ENCODE measurements around the gene SELENOW. TPM values are rescaled to one million over a fixed set of nuclear protein-coding genes. Genes with fewer than 3 reads are reported as not detected.
A peak's percentile ranks its signal among the peaks of the same experiment; 100 is the strongest.
"Not testable (repeated sequence)": the region's sequence is repeated elsewhere in the genome, so short reads cannot be mapped to it uniquely, and the experiment has no call there.

SELENOW gene
- polyA plus RNA-seq (ENCODE audit: insufficient read length in 3 of 3): 100 to 1,000 TPM; 101 to 136 (median 133) TPM
- long read RNA-seq, donor 1, transcript SELENOW-212 (6 exons, 888 nt): major isoform, 81 of 106 reads
- long read RNA-seq, donor 1, transcript SELENOW-215 (1 exons, 2,503 nt): minor isoform, 16 of 106 reads
- long read RNA-seq, donor 1, partial matches to known transcripts: 0 of 106 reads
- long read RNA-seq, donor 1, other reads (novel, unspliced or antisense): 0 of 106 reads
- long read RNA-seq, donor 2, transcript SELENOW-212 (6 exons, 888 nt): major isoform, 83 of 101 reads
- long read RNA-seq, donor 2, transcript SELENOW-215 (1 exons, 2,503 nt): minor isoform, 13 of 101 reads
- long read RNA-seq, donor 2, partial matches to known transcripts: 0 of 101 reads
- long read RNA-seq, donor 2, other reads (novel, unspliced or antisense): 0 of 101 reads
- long read RNA-seq, donor 3, transcript SELENOW-212 (6 exons, 888 nt): major isoform, 128 of 150 reads
- long read RNA-seq, donor 3, transcript SELENOW-215 (1 exons, 2,503 nt): minor isoform, 5 of 150 reads
- long read RNA-seq, donor 3, transcript SELENOW-210 (3 exons, 312 nt): minor isoform, 6 of 150 reads
- long read RNA-seq, donor 3, partial matches to known transcripts: 0 of 150 reads
- long read RNA-seq, donor 3, other reads (novel, unspliced or antisense): 0 of 150 reads
- long read RNA-seq, donor 4, transcript SELENOW-215 (1 exons, 2,503 nt): minor isoform, 7 of 78 reads
- long read RNA-seq, donor 4, transcript SELENOW-212 (6 exons, 888 nt): major isoform, 67 of 78 reads
- long read RNA-seq, donor 4, partial matches to known transcripts: 0 of 78 reads
- long read RNA-seq, donor 4, other reads (novel, unspliced or antisense): 0 of 78 reads
- long read RNA-seq, donor 5, transcript SELENOW-215 (1 exons, 2,503 nt): minor isoform, 21 of 136 reads
- long read RNA-seq, donor 5, transcript SELENOW-206 (5 exons, 2,437 nt): minor isoform, 8 of 136 reads
- long read RNA-seq, donor 5, transcript SELENOW-212 (6 exons, 888 nt): major isoform, 97 of 136 reads
- long read RNA-seq, donor 5, partial matches to known transcripts: 0 of 136 reads
- long read RNA-seq, donor 5, other reads (novel, unspliced or antisense): 5 of 136 reads
- long read RNA-seq, donor 6, transcript SELENOW-215 (1 exons, 2,503 nt): minor isoform, 19 of 102 reads
- long read RNA-seq, donor 6, transcript SELENOW-212 (6 exons, 888 nt): major isoform, 78 of 102 reads
- long read RNA-seq, donor 6, partial matches to known transcripts: 0 of 102 reads
- long read RNA-seq, donor 6, other reads (novel, unspliced or antisense): 0 of 102 reads
- long read RNA-seq, donor 7, transcript SELENOW-212 (6 exons, 888 nt): major isoform, 105 of 128 reads
- long read RNA-seq, donor 7, transcript SELENOW-215 (1 exons, 2,503 nt): minor isoform, 10 of 128 reads
- long read RNA-seq, donor 7, partial matches to known transcripts: 5 of 128 reads
- long read RNA-seq, donor 7, other reads (novel, unspliced or antisense): 0 of 128 reads
- long read RNA-seq, donor 8, transcript SELENOW-212 (6 exons, 888 nt): major isoform, 180 of 248 reads
- long read RNA-seq, donor 8, transcript SELENOW-215 (1 exons, 2,503 nt): minor isoform, 54 of 248 reads
- long read RNA-seq, donor 8, partial matches to known transcripts: 0 of 248 reads
- long read RNA-seq, donor 8, other reads (novel, unspliced or antisense): 0 of 248 reads
- long read RNA-seq, donor 9, transcript SELENOW-212 (6 exons, 888 nt): major isoform, 76 of 92 reads
- long read RNA-seq, donor 9, transcript SELENOW-215 (1 exons, 2,503 nt): minor isoform, 8 of 92 reads
- long read RNA-seq, donor 9, partial matches to known transcripts: 0 of 92 reads
- long read RNA-seq, donor 9, other reads (novel, unspliced or antisense): 0 of 92 reads
- long read RNA-seq, donor 10, transcript SELENOW-212 (6 exons, 888 nt): major isoform, 99 of 127 reads
- long read RNA-seq, donor 10, transcript SELENOW-215 (1 exons, 2,503 nt): minor isoform, 22 of 127 reads
- long read RNA-seq, donor 10, partial matches to known transcripts: 0 of 127 reads
- long read RNA-seq, donor 10, other reads (novel, unspliced or antisense): 0 of 127 reads
- long read RNA-seq, donor 11, transcript SELENOW-212 (6 exons, 888 nt): major isoform, 57 of 65 reads
- long read RNA-seq, donor 11, partial matches to known transcripts: 0 of 65 reads
- long read RNA-seq, donor 11, other reads (novel, unspliced or antisense): 0 of 65 reads
- long read RNA-seq, donor 12, transcript SELENOW-215 (1 exons, 2,503 nt): minor isoform, 26 of 67 reads
- long read RNA-seq, donor 12, transcript SELENOW-212 (6 exons, 888 nt): major isoform, 32 of 67 reads
- long read RNA-seq, donor 12, partial matches to known transcripts: 0 of 67 reads
- long read RNA-seq, donor 12, other reads (novel, unspliced or antisense): 0 of 67 reads
- long read RNA-seq, donor 13, transcript SELENOW-212 (6 exons, 888 nt): major isoform, 176 of 229 reads
- long read RNA-seq, donor 13, transcript SELENOW-210 (3 exons, 312 nt): minor isoform, 7 of 229 reads
- long read RNA-seq, donor 13, transcript SELENOW-215 (1 exons, 2,503 nt): minor isoform, 32 of 229 reads
- long read RNA-seq, donor 13, partial matches to known transcripts: 0 of 229 reads
- long read RNA-seq, donor 13, other reads (novel, unspliced or antisense): 5 of 229 reads
- long read RNA-seq, donor 14, transcript SELENOW-212 (6 exons, 888 nt): major isoform, 102 of 121 reads
- long read RNA-seq, donor 14, transcript SELENOW-215 (1 exons, 2,503 nt): minor isoform, 12 of 121 reads
- long read RNA-seq, donor 14, partial matches to known transcripts: 0 of 121 reads
- long read RNA-seq, donor 14, other reads (novel, unspliced or antisense): 0 of 121 reads
- long read RNA-seq, donor 15, transcript SELENOW-212 (6 exons, 888 nt): major isoform, 23 of 35 reads
- long read RNA-seq, donor 15, transcript SELENOW-215 (1 exons, 2,503 nt): minor isoform, 7 of 35 reads
- long read RNA-seq, donor 15, partial matches to known transcripts: 0 of 35 reads
- long read RNA-seq, donor 15, other reads (novel, unspliced or antisense): 0 of 35 reads
- long read RNA-seq, donor 16, transcript SELENOW-215 (1 exons, 2,503 nt): minor isoform, 21 of 257 reads
- long read RNA-seq, donor 16, transcript SELENOW-212 (6 exons, 888 nt): major isoform, 202 of 257 reads
- long read RNA-seq, donor 16, transcript SELENOW-206 (5 exons, 2,437 nt): minor isoform, 10 of 257 reads
- long read RNA-seq, donor 16, partial matches to known transcripts: 6 of 257 reads
- long read RNA-seq, donor 16, other reads (novel, unspliced or antisense): 5 of 257 reads

DNA sequence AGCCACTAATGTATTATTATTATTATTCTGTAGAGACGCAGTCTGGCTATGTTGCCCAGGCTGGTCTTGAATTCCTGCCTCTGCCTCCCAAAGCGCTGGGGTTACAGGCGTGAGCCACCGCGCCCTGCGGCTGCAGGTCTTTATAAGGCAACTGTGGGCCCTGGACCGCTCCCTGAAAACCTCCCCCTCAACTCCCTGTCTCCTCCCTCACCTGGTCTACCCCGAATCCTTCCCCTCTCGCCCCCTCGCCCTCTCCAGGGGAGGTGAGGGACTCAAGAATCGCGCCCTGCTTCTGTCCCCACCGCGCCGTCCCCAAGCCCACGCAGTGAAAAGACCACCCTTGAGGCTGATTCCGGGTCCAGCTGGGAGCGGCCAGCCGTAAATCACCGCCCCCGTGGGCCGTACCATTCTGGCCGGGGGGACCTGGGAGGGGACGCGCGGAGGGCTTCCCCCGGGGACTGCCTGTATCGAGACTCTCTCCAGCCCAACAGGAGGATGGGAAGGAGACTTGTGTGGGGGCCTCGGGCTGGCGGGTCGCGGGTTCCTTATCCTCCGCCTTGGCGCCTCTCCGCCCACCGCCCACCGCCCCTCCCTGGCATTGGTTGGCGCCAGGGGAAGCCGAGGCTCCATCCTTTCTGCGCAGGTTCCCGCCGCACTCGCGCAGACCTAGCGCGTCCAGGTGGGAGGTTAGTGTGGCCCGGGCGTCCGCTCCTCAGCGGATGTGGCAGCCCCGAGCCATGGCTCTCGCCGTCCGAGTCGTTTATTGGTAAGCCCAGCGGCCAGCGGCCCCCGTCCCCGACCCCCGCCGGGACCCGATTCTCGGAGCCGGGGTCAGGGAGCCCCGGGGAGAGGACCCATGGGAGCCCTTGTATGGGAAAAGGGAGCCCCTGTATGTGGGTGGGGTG is at the start of gene SELENOW:
Gene SELENOW, plus strand, starts transcription at position 655 of the 905 bp plus-strand sequence. Its CDS starts 83 bp downstream, at position 738.
- peak in 10 of 11 donors; percentile 55 to 84 (median 75) for DNase-seq (ENCODE audit: extremely low read depth in 1 of 11, low read depth in 9 of 11, low spot score in 4 of 11)

DNA sequence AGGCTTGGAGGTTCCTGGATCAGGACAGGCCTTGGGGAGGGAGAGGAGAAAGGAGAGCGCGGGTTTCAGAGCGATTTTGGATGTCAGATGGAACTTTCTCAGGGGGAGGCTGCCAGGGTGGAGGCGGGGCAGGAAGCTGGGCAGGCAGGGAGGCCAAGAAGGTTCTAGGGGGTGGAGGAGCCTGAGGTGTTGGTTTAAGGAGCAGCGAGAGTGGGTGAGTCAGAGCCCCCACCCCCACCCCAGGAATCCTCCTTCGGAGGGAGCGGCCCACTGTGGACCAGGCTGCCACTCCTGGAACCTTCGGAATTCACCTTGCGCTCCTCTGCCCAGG is 49.1 kb upstream of the SELENOW start:
- DNase-seq (ENCODE audit: extremely low read depth in 1 of 11, low read depth in 9 of 11, low spot score in 4 of 11): no peak

DNA sequence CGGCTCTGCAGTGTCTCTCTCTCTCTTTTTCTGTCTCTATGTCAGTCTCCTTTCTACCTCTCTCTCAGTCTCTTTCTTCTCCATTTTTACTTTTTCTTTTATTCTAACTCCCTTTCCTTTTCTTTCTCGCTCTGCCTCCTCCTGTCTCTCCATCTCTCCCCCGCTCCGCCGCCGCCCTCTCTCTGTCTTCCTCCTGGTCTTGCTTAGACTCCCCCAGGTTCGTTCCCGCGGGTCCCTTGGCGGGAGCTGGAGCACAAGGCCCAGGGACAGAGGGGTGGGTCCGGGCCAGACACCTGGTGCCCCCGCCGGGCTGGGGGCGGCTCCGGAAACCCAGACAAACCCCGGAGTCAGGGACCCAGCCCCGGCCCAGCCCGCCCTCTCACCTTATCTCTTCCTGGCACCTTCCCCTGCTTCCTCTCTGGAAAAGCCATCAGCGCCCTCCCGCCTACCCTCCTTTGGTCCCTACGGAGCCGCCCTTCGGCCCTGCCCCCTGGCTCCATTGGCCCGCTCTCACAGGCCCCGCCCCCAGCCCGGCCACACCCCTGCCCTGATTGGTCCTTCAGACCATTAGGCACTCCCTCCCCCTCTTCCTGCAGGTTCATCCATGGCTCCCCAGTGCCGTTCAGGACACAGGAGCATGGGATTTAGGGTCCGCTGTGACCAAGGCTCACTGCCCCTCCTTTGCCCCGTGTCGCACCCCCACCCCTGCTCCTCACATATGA is 48.5 kb upstream of the SELENOW start:
- DNase-seq (ENCODE audit: extremely low read depth in 1 of 11, low read depth in 9 of 11, low spot score in 4 of 11): no peak

DNA sequence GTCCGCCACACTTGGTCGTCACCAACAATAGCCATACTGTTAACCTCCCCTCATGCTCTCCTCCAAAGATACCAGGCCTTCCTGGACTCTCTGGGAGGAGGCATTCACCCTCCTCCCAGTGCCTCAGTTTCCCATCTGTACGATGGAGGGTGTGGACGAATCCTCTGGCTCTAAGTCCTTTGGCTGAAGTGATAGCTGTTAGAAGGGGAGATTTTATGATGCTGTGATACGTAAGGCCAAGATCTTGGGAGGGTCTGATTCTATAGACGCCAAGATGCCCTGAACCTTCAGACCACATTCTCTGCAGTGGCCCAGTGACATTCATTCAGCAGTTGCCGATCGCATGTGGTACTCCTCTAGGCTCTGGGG is 48.0 kb upstream of the SELENOW start:
- DNase-seq (ENCODE audit: extremely low read depth in 1 of 11, low read depth in 9 of 11, low spot score in 4 of 11): no peak

DNA sequence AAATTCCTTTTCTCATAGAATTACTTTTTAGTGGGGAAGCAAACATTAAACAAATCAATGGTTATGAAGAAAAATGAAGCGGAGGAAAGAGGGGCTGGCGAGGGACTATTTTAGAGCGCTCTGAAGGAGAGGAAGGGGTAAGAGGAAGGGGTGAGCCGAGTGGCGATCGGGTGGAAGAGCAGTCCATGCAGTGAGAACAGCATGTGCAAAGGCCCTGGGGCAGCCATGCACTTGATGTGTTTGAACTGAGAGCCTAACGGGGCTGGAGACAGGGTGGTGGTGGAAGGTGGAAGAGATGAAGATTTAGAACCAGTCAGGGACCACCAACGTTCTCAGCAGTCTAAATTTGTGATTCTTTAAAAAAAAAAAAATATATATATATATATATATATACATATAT is 47.6 kb upstream of the SELENOW start:
- DNase-seq (ENCODE audit: extremely low read depth in 1 of 11, low read depth in 9 of 11, low spot score in 4 of 11): no peak

DNA sequence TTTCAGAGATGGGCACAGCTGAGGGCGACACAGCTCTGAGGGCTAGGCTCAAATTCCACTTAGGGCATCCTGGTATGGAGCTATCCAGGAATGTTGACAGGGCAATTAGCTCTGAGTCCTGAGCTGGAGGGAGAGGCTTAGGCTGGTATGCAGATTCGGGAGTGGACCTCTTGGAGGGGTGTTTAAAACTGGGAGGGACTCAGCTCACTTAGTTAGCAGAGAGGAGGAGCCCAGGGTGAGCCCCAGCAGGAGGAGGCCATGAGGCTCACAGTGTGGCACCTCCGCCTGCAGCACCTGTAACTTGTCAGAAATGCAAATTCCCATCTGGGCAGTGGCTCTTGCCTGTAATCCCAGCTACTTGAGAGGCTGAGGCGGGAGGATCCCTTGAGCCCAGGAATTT is 43.4 kb upstream of the SELENOW start:
- no peak for DNase-seq (ENCODE audit: extremely low read depth in 1 of 11, low read depth in 9 of 11, low spot score in 4 of 11)

DNA sequence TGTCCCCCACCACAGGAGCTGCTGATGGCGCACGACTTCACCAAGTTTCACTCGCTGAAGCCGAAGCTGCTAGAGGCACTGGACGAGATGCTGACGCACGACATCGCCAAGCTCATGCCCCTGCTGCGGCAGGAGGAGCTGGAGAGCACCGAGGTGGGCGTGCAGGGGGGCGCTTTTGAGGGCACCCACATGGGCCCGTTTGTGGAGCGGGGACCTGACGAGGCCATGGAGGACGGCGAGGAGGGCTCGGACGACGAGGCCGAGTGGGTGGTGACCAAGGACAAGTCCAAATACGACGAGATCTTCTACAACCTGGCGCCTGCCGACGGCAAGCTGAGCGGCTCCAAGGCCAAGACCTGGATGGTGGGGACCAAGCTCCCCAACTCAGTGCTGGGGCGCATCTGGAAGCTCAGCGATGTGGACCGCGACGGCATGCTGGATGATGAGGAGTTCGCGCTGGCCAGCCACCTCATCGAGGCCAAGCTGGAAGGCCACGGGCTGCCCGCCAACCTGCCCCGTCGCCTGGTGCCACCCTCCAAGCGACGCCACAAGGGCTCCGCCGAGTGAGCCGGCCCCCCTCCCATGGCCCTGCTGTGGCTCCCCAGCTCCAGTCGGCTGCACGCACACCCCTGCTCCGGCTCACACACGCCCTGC is 37.5 kb upstream of the SELENOW start:
- DNase-seq (ENCODE audit: extremely low read depth in 1 of 11, low read depth in 9 of 11, low spot score in 4 of 11): no peak

DNA sequence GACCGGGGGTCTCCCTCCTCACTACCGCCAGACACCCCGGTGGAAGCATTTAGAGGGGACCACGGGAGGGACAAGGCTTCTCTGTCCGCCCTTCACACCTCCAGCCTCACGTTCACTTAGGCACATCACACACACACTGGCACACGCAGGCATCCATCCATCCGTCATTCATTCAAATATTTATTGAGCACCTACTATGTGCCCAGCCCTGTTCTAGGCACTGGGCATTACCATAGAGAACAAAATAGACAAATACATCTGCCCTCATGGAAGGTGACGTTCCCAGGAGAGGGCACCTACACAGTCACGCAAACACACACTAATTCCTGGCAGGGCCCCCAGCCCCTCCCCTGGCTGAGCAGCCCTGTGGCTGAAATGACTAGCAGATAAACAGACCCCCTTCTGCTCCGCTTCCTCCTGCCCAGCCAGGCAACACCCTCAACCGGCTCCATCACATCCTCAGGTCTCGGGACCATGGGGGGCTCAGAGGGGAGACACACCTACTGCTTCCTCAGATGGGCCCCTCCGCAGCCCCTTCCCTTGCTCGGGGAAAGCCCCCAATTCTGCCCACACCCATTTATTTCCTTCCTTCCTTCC is 36.9 kb upstream of the SELENOW start:
- DNase-seq (ENCODE audit: extremely low read depth in 1 of 11, low read depth in 9 of 11, low spot score in 4 of 11): no peak

DNA sequence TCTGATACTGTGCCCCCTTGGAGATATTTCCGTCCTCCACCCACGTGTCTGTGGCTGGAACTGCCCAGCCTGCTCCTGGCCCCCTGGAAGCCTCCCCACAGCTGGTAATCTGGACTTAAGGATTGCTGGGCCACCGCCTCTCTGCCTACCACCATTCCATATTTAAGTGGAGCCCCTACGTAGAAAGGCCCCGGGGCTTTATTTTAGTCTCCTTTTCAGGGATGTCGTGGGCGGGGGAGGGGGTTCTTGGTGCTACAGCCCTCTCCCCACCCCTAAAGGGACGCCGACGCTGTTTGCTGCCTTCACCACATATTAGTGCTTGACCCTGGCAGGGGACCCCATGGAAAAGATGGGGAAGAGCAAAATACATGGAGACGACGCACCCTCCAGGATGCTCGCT is 35.9 kb upstream of the SELENOW start:
- no peak for DNase-seq (ENCODE audit: extremely low read depth in 1 of 11, low read depth in 9 of 11, low spot score in 4 of 11)

DNA sequence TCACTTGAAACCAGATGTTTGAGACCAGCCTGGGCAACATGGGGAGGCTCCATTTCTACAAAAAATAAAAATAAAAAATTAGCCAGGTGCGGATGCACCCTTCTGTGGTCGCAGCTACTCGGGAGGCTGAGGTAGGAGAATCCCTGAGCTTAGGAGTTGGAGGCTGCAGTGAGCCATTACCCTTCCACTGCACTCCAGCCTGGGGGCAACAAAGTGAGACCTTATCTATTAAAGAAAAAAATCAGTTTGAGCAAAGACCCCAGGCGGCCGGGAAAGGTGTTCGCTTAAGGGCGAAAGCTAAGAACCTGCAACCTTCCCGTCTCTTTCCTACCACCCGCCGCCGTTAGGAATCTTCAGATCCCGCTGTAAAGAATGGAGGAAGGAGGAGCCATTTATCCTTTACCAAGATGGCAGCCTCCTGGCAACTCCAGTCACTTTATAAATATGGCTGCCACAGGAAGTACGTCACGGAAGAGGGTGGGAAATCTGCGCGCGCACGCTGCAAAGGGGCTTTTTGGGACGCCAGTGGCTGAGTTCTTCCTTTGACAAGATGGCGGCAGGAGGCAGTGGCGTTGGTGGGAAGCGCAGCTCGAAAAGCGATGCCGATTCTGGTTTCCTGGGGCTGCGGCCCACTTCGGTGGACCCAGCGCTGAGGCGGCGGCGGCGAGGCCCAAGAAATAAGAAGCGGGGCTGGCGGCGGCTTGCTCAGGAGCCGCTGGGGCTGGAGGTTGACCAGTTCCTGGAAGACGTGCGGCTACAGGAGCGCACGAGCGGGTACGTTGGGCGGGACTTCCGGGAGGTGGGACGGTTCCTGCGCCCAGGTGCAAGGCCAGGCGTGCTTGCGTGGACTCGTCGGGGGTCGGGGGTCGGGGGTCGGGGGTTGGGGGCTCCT is 33.2 kb upstream of the SELENOW start, which contains the start of gene NOP53:
Gene NOP53, plus strand, starts transcription at position 537 of the 892 bp plus-strand sequence. Its CDS starts 14 bp downstream, at position 551.
- DNase-seq (ENCODE audit: extremely low read depth in 1 of 11, low read depth in 9 of 11, low spot score in 4 of 11): peak; percentile 93 to 97 (median 95)

DNA sequence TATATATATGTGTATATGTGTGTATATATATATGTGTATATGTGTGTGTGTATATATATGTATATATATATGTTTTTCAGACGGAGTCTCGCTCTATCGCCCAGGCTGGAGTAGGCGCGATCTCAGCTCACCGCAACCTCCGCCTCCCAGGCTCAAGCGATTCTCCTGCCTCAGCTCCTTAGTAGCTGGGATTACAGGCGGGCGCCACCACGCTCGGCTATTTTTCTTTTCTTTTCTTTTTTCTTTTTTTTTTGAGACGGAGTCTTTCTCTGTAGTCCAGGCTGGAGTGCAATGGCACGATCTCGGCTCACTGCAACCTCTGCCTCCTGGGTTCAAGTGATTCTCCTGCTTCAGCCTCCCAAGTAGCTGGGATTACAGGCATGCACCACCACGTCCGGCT is 32.4 kb upstream of the SELENOW start:
- not testable (repeated sequence) for DNase-seq (ENCODE audit: extremely low read depth in 1 of 11, low read depth in 9 of 11, low spot score in 4 of 11)

DNA sequence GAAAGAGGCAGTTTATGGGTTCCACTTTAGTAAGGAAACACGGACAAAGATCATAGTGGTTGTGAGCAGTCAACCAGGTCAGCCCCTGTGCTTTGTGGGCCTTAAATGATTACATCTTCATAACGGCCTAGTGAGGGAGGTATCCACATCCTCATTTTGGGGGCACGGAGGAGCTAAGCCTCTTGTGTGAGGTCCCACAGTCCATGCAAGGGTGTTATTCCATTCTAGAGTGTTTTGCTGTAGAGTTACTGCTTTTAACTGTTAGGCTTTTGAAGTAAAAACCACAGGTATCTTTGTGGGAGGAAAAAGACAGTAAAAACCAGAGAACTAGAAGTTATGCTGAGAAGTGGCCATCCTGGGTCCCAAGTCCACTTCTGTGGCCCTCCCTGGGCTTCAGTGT is 29.2 kb upstream of the SELENOW start:
- no peak for DNase-seq (ENCODE audit: extremely low read depth in 1 of 11, low read depth in 9 of 11, low spot score in 4 of 11)
